Embryonic facial prominence (tissue), 1 donor: ENCODE results near the gene GK.
"Not testable (repeated sequence)": the region's sequence is repeated elsewhere in the genome, so short reads cannot be mapped to it uniquely, and the experiment has no call there.

Experiments used
- DNase-seq: peaks from one replicate; pipeline ENCODE4 v3.0.0-alpha.2; 2016; ENCODE audit errors: extremely low spot score

GK gene

DNA sequence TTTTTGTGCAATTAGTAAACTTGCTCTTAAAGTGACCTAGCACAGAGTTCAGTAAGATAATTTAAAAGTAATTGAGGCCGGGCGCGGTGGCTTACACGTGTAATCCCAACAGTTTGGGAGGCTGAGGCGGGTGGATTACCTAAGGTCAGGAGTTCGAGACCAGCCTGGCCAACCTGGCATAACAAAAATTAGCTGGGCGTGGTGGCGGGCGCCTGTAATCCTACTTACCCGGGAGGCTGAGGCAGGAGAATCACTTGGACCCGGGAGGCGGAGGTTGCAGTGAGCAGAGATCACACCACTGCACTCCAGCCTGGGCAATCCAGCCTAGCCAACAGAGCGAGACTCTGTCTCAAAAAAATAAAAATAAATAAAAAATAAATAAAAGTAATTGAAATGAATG is 1.2 kb downstream of the GK start:
- not testable (repeated sequence) for DNase-seq

DNA sequence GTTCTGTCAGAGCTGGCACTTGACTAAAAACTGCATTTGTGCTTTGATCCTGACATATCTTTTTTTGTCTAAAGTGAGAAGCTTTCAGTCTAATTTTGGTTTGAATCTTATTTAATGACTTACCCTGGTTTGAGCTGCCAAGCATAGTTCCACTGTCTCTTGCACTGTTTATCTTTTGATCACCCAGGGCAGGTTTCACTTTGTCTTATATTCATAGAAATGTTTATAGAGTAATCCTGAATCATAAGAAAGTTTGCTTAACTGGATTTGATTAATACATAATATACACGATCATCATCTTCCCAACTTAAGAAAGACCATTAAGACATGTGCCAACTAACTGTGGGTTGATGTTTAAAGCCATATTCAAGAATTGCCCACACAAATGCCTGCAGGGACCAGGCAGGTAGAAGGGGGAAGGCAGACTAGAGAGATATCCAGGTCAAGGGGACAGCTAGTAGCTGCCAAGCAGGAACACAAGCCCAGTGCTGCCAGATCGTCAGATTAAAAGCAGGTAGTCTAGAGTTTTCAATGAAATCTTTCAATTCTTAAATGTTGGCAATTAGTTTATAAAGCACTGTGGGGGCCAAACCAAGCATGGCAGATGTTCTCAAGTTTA is 1.9 kb downstream of the GK start:
- DNase-seq, result no peak

DNA sequence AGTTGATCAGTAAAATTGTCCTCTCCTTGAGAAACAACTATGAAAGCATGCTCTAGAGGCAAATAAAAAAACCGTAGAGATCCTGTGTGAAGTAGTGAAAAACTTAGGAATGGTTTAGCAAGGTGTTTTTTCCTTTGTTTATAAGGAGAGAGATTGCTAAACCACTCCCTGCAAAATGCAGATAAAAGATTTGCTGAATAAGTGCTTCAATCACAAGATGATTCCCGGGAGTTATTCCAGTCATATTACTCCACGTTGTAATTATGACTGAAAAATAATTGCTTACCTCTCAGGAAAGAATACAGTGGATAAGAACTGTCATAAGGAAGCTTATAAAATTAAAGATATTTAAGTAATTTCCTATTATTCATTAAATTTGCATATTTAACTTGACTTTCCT is 2.8 kb downstream of the GK start:
- no peak for DNase-seq

GRCh38 chrX:30657196-30658161 is 4.3 kb downstream of the GK start:
- DNase-seq, result no peak

DNA sequence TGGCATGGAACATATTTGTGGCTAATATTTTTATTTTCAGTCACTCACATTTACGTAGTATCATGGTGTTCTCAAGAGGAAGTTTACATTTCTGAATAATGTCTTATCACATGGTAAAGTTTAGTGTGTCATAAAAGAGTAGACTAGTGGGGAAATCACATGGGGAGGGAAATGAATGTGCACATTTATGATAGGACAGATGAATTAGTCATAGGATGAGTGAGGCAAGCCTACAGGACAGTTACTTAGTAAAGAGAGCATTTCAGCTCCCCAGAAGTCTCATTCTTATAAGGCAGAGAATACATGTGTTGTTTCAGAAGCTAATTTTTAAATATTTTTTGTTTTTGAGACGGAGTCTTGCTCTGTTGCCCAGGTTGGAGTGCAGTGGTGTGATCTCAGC is 6.2 kb downstream of the GK start:
- DNase-seq, result no peak

DNA sequence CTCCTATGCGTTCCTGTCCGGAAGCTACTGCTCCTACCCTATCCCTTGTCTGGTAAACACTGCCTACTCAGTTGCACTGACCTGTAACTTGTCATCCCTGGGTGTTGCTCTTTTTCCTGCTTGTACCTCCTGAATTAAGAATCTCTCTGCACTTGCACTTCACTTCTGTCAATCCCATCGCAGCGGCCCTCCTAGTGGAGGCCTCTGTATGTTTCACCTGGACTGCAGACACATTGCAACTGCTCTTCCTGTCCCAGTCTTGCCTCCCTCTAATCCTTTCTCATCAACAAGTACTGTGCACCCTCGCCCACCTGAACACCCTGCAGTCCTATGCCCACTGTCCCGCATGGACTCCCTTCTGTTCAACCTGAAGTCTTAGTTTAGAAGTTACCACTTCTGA is 8.0 kb downstream of the GK start:
- no peak for DNase-seq

DNA sequence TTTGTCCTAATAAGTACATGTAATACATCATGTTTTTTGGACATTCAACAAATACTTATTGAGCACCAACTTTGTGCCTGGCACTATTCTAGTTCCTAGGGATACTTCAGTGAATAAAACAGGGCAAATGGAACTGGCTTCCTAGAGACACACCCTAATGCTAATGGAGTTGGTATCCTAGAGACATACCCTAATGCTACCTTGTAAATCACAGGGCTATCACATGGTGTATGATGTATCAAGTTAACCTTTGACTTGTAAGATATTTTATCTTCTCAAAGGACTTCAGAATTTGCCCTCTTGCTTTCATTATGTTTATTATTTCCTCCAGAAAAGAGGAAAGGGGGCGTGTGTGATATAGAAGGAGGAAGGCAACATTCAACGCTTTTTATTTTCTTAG is 10.1 kb downstream of the GK start:
- DNase-seq, result no peak

DNA sequence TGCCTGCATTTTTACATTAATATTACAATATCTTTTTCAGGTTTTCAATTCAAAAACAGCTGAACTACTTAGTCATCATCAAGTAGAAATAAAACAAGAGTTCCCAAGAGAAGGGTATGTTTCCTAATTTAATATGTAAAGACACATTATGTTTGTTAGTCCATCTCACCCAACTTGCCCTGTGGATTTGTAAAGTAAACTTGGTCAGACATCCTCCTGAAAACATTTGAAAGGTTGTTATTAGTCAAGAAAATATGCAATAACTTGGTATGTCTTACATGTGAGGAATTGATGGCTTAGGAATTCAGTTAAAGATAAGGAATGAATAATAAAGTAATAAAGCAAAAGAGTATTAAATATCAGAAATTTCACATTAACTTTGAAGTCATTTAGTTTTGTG is 12.2 kb downstream of the GK start:
- DNase-seq, result no peak

- no peak for DNase-seq
Observed at GRCh38 chrX:30666094-30666493, 12.9 kb downstream of the GK start.

- DNase-seq, result no peak
Observed at GRCh38 chrX:30668581-30668980, 15.4 kb downstream of the GK start.

DNA sequence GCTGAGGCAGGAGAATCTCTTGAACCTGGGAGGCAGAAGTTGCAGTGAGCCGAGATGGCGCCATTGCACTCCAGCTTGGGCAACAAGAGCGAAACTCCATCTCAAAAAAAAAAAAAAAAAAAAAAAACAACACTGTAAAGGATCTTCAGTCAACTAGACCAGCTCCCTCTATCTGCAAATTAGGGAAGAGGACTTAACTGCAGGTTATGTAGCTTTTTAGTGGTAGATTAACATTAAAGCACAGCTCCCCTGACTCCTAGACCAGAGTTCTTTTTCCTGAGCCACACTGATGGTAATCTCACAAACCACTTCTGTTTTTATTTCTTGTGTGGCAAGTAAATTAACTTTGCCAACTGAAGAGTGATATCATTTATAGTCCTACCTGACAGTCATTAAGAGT is 18.0 kb downstream of the GK start:
- not testable (repeated sequence) for DNase-seq

- no peak for DNase-seq
Observed at GRCh38 chrX:30673127-30673796, 20.0 kb downstream of the GK start.

DNA sequence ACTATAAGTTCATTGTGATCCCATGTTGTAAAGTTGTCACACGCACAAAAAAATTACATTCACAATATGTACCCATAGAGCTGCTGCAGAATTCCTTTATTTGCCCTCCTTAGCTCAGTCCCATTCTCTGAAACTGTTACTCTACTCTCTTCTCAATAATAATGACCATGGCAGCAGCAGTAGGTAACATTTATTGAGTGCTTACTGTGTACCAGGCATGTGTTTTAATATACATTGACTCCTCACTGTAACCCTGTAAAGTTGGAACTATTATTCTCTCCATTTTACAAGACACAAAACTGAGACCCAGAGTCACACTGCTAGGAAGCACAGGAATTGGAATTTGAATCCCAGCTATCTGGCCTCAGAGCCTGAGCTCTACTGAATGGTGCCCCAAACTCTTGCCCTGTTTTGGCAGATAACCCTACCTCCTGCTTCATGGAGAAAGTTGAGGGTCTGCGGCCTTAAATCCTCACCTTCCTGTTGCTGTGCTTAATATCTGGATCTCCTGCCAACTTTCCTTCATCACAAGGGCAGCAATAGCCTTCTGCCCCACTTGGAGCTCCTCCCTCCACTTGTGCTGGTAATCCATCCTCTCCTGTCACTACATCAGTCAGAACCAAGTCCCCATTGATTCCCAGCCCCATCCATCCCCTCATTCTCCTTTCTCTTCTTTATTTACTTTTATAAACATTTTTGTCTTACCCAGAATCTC is 20.8 kb downstream of the GK start:
- DNase-seq, result no peak

DNA sequence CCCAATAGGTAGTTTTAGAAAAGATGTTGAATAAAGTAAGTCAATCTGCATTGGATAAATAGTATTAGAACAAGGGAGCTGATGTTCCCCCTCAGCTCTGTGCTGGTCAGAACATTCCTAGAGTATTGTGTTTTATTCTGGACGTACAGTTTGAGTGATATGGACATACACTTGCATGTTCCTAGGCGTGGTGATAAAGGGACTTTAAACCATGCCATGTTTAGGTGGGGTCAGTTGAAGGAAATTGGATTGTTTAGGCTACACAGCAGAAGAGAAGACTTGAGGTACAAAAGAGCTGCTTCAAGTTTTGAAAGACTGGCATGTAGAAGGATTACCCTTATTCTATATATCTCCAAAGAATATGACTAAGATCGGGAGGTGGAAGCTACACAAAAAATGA is 21.6 kb downstream of the GK start:
- DNase-seq, result no peak

GRCh38 chrX:30679369-30679768 is 26.1 kb downstream of the GK start:
- no peak for DNase-seq

DNA sequence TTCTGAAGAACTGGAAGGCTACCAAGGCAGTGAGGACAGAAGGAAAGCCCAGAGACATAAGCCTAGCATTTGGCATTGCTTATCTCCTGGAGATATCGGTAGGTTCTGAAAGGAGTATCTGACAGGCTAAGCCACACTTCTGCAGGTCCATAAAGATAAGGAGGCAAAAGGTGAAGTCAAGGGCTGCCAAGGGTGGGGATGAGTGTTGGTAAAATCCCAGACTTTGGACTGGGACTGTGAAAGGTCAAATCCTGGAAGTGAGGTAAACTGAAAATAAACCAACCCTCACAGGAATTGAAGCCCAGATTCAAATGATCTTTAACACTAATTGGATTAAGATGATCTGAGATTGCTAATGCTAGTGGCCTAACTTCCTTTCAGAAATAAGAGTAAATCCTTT is 27.4 kb downstream of the GK start:
- no peak for DNase-seq

DNA sequence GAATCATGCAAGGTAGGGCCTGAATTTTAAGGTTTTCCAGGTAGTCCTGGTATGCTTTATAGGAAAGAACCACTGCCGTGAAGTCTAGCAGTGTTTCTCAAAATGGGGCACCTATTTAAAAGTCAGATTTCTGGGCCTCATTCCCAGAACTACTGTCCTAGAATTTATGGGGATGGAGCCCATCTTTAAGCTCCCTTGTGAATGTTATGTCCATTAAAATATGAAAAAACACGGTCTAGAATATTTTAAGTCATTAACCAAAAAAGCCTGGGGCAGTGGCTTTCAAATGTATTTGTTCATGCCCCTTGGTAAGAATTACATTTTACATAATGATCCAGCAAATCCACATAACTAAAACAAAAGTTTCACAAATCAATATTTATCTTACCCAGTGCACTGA is 35.4 kb downstream of the GK start:
- no peak for DNase-seq

DNA sequence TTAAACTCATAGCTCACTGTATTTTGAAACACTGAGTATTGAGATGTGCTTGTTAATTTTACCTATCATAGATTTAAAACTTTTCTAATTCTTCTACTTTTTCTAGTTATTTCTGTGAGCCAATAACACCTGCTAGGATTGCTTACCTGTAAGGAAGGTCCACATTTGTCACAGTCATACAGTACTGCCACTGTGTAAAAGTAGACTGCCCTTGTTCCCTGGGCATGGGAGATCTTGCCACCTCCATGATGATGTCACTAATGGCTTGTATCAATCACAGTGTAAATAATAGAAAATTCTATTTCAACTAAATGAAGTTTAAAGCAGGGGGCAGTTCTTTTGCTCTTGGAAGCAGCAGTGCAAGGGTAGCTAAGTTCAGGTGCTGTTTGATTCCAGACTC is 35.9 kb downstream of the GK start:
- DNase-seq, result no peak

- no peak for DNase-seq
Observed at GRCh38 chrX:30690330-30690729, 37.1 kb downstream of the GK start.

DNA sequence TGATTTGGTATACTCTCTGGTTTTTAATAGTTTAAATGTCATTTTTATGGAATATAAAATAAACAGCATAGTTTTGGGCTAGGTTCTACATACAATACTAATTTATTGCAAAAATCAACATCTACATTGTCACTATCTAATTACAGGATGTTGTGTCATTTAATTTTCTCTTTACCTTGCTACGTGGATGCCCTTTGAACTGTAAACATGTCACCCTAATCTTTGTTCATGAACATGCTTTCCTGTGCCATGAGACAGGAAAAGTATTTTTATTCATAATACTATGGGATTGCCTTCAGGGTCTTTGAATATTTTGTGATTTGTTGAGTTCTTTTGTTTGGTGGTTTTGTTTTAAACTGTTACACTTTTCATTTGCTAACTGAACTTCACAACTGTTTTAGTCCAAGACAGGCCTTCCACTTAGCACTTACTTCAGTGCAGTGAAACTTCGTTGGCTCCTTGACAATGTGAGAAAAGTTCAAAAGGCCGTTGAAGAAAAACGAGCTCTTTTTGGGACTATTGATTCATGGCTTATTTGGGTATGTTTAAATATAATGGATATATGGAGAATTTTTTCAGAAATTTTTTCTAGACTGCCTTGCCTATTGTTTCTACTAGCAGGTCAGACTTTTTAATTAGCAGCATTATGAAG is 40.9 kb downstream of the GK start:
- no peak for DNase-seq

DNA sequence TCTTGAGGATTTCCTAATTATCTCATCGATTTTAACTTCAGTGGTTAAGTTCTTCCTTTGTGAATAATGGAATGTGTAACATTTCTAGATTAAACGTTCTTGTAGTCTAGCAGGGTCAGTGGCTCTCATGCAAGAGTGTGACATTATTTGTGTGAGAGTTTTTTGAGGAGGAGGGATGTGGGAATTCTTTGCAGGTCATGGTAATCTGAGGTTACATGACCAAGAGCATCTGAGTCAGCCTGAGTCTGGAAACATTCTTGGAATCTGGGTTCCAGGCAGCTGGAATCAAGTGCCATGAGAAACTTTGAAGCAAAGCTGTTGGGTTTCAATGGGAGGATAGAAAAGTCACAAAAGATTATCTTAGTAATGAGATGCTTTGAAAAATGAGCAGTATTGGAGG is 49.5 kb downstream of the GK start:
- DNase-seq, result no peak
